NCI-H510A treated with DMSO at 0.1 percent for 48 hours (cell line): ENCODE measurements around the gene RPL22.

ENCODE experiments used
- DNase-seq: peaks from one replicate; lab custom pipeline; 2025; lab: John Stamatoyannopoulos, UW

Gene RPL22

GRCh38 chr1:6152181-6152580 is 47.2 kb downstream of the RPL22 start:
- DNase-seq: no peak

GRCh38 chr1:6151291-6151822 is 48.0 kb downstream of the RPL22 start:
- DNase-seq: no peak

- no peak for DNase-seq
These were observed 49.1 kb downstream of the RPL22 start for GRCh38 chr1:6150006-6150938.

GRCh38 chr1:6149597-6149996 is 49.8 kb downstream of the RPL22 start:
- DNase-seq: no peak

GRCh38 chr1:6148497-6149241 is 50.7 kb downstream of the RPL22 start:
- no peak for DNase-seq

GRCh38 chr1:6145864-6146410 is 53.5 kb downstream of the RPL22 start:
- no peak for DNase-seq

GRCh38 chr1:6145396-6145750 is 54.0 kb downstream of the RPL22 start:
- DNase-seq: no peak

GRCh38 chr1:6144647-6145395 is 54.6 kb downstream of the RPL22 start:
- no peak for DNase-seq

- DNase-seq: no peak
These were observed 55.2 kb downstream of the RPL22 start for GRCh38 chr1:6144175-6144574.

GRCh38 chr1:6143395-6143794 is 56.0 kb downstream of the RPL22 start:
- no peak for DNase-seq

- no peak for DNase-seq
These were observed 56.7 kb downstream of the RPL22 start for GRCh38 chr1:6142734-6143133.

- no peak for DNase-seq
These were observed 57.3 kb downstream of the RPL22 start for GRCh38 chr1:6142036-6142621.

- no peak for DNase-seq
These were observed 57.8 kb downstream of the RPL22 start for GRCh38 chr1:6141592-6141991.

- no peak for DNase-seq
These were observed 59.0 kb downstream of the RPL22 start for GRCh38 chr1:6140413-6140812.

GRCh38 chr1:6137758-6138157 is 61.6 kb downstream of the RPL22 start:
- DNase-seq: no peak

- DNase-seq: no peak
These were observed 62.7 kb downstream of the RPL22 start for GRCh38 chr1:6136516-6137220.
